ENCODE results near the gene PKP1.

The PKP1 gene

DNA sequence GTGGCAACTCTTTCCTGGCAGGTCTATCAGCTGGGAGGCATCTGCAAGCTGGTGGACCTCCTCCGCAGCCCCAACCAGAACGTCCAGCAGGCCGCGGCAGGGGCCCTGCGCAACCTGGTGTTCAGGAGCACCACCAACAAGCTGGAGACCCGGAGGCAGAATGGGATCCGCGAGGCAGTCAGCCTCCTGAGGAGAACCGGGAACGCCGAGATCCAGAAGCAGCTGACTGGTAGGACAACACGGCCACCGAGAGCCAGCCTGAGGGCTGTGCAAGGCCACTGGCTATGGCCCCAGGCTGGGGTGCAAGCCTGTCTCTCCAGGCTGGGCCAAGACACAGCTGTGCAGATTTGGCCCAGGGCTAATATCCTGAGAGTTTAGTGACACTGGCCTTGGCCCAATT, 34.2 kb downstream of the PKP1 start:
- no peak overlapping the region for H3K4me3 ChIP-seq (ENCODE audit: low read depth, low read length)
- no peak for TF ChIP-seq CTCF (IDR thresholded peaks at IDR 0.05; ENCODE audit: low read depth, low read length)

- H3K4me3 ChIP-seq (ENCODE audit: low read depth, low read length), result no peak overlapping the region
- no peak for TF ChIP-seq CTCF (IDR thresholded peaks at IDR 0.05; ENCODE audit: low read depth, low read length)
Measured at GRCh38 chr1:201318504-201319340, 35.4 kb downstream of the PKP1 start.

DNA sequence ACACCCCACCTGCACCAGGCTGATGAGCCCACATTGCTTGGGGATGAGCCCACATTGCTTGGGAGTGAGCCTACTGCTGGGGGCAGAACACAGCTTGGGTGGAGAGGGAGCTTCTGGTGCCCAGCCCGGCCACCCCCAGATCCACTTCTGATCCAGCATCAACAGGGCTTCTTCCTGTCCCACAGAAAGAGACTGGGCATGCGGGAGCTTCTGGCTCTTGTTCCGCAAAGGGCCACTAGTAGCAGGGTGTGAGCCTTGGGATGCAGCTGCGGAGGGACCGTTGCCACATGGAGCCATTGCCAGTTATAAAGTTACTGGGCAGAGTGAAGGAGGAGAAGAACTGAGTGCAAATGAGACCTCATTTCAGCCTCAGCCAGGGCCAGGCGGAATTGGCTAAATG, 36.3 kb downstream of the PKP1 start:
- H3K4me3 ChIP-seq (ENCODE audit: low read depth, low read length), result no peak overlapping the region
- TF ChIP-seq CTCF (IDR thresholded peaks at IDR 0.05; ENCODE audit: low read depth, low read length), result no peak

- H3K4me3 ChIP-seq (ENCODE audit: low read depth, low read length), result no peak overlapping the region
- TF ChIP-seq CTCF (IDR thresholded peaks at IDR 0.05; ENCODE audit: low read depth, low read length), result no peak
Measured at GRCh38 chr1:201320168-201320788, 37.0 kb downstream of the PKP1 start.

DNA sequence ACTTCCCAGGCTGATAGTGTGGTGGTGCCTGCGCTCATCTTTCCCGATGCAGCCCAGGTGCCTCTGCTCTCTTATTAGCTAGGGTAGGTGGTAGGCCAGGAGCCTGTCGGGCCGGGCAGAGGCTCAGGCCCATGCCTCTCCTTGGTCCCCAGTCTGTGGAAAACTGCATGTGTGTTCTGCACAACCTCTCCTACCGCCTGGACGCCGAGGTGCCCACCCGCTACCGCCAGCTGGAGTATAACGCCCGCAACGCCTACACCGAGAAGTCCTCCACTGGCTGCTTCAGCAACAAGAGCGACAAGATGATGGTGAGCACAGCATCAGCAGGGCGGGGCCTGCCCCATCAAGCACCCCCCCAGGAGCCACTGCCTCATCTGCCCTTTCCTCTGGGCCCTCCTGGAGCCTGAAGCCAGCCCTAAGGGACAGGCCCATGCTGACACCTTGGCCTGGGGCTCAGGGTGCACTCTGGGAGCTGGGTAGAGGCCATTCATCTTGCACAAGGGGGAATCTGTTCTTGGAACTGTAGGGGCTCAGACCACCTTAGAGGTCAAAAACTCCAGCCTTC, 38.6 kb downstream of the PKP1 start:
- no peak overlapping the region for H3K4me3 ChIP-seq (ENCODE audit: low read depth, low read length)
- TF ChIP-seq CTCF (IDR thresholded peaks at IDR 0.05; ENCODE audit: low read depth, low read length), result no peak

- H3K4me3 ChIP-seq (ENCODE audit: low read depth, low read length), result no peak overlapping the region
- TF ChIP-seq CTCF (IDR thresholded peaks at IDR 0.05; ENCODE audit: low read depth, low read length), result no peak
Measured at GRCh38 chr1:201322653-201323510, 39.6 kb downstream of the PKP1 start.
